Astrocyte of the hippocampus (primary cell): ENCODE data around the gene JARID2.

ENCODE experiments used
- DNase-seq: peaks from one replicate; pipeline ENCODE4 v3.0.0; 2011; ENCODE audit warnings: low read depth, low spot score

JARID2 gene

GRCh38 chr6:15374119-15374518 is 128.2 kb downstream of the JARID2 start:
- peak; percentile 17 for DNase-seq

- DNase-seq = no peak
These were observed 129.1 kb downstream of the JARID2 start for GRCh38 chr6:15375018-15375417.

- peak; percentile 22 for DNase-seq
These were observed 129.9 kb downstream of the JARID2 start for GRCh38 chr6:15375638-15376290.

- no peak for DNase-seq
These were observed 131.1 kb downstream of the JARID2 start for GRCh38 chr6:15376900-15377487.

- DNase-seq = no peak
These were observed 132.4 kb downstream of the JARID2 start for GRCh38 chr6:15378272-15378671.

GRCh38 chr6:15378866-15379265 is 133.0 kb downstream of the JARID2 start:
- no peak for DNase-seq

- DNase-seq = no peak
These were observed 134.5 kb downstream of the JARID2 start for GRCh38 chr6:15380351-15380750.

GRCh38 chr6:15382089-15382488 is 136.2 kb downstream of the JARID2 start:
- DNase-seq = no peak

GRCh38 chr6:15382712-15383111 is 136.8 kb downstream of the JARID2 start:
- DNase-seq = no peak

- peak; percentile 68 for DNase-seq
These were observed 139.0 kb downstream of the JARID2 start for GRCh38 chr6:15384901-15385300.

- DNase-seq = no peak
These were observed 139.7 kb downstream of the JARID2 start for GRCh38 chr6:15385521-15385920.

- DNase-seq = no peak
These were observed 140.4 kb downstream of the JARID2 start for GRCh38 chr6:15386110-15386755.

GRCh38 chr6:15386756-15387112 is 140.9 kb downstream of the JARID2 start:
- no peak for DNase-seq

GRCh38 chr6:15387118-15387517 is 141.2 kb downstream of the JARID2 start:
- DNase-seq = peak; percentile 36

GRCh38 chr6:15389084-15389764 is 143.4 kb downstream of the JARID2 start:
- DNase-seq = peak; percentile 49

- peak; percentile 74 for DNase-seq
These were observed 144.2 kb downstream of the JARID2 start for GRCh38 chr6:15389765-15390723.

GRCh38 chr6:15391500-15391899 is 145.6 kb downstream of the JARID2 start:
- no peak for DNase-seq

- DNase-seq = no peak
These were observed 146.3 kb downstream of the JARID2 start for GRCh38 chr6:15392182-15392581.

GRCh38 chr6:15393605-15394004 is 147.7 kb downstream of the JARID2 start:
- DNase-seq = no peak

GRCh38 chr6:15395087-15395486 is 149.2 kb downstream of the JARID2 start:
- no peak for DNase-seq

GRCh38 chr6:15396808-15397207 is 150.9 kb downstream of the JARID2 start:
- no peak for DNase-seq
